IPS-18c (cell line): Measurements from ENCODE around the gene PHACTR3.

ENCODE experiments used
- H3K4me3 ChIP-seq: 2 replicates; pipeline ENCODE4 v1.7.0; 2013; ENCODE audit warnings: low read depth, mild to moderate bottlenecking, low read length, moderate library complexity; ENCODE audit not compliant: insufficient read depth
- H3K9me3 ChIP-seq: one replicate; pipeline ENCODE4 v1.6.1; 2013; ENCODE audit warnings: mild to moderate bottlenecking, low read length, moderate library complexity; ENCODE audit not compliant: control insufficient read depth, insufficient read depth

The PHACTR3 gene

DNA sequence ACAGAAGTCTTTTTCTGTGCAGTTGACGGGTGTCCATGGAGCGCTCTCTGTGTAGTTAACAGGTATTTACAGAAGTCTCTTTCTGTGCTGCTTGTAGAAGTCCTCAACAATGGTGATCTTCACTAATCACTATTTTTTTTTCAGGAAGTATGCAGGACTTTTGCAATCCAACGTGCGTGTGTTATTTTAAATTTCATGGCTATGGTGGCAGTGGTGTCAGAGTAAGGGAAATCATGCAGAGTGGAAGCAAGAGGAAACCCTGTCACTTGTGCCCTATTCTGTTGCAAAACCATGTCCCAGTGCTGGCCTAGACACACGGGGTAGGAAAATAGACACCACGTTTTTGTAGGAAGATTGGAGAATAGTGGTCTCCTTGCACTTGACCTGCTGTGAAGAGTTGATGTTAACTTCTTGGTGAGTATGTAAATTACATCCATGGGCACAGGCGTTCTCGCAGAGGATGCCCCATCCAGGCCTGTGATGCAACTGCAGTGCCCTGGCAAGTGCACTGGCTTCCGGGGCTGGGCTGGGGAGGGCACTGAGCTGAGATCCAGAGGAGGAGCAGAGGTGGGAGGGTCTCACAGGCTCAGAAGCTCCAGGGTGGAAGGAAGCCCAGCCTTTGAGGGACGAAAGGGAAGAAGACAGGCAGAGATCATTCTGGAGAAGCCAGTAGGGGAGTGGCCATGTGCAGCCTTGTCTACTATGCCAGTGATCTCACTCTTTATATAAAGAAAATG is 182.6 kb downstream of the PHACTR3 start:
- H3K9me3 ChIP-seq, result peaks cover 2% of the 10 kb centered on the region

DNA sequence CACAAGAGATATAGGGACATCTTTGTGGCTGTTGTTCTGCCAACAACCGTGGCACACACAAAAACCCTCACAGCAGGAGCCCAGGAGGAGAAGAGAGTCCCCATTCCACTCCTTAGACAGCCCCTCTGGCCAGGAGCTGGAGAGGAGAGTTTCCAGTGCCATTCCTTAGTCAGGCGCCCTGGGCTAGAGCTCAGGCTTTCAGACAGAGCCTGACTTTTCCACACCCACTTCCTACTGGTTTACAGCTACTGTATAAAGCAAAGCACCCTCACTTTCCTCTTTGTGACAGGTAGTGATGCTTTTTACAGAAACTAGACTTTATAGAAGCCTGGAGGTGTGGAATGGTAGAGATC is 183.2 kb downstream of the PHACTR3 start:
- H3K9me3 ChIP-seq, result peaks cover 2% of the 10 kb centered on the region
- no peak overlapping the region for H3K4me3 ChIP-seq

More for the DNA sequence above, 182.6 kb downstream of the PHACTR3 start:
- H3K4me3 ChIP-seq, result no peak overlapping the region

DNA sequence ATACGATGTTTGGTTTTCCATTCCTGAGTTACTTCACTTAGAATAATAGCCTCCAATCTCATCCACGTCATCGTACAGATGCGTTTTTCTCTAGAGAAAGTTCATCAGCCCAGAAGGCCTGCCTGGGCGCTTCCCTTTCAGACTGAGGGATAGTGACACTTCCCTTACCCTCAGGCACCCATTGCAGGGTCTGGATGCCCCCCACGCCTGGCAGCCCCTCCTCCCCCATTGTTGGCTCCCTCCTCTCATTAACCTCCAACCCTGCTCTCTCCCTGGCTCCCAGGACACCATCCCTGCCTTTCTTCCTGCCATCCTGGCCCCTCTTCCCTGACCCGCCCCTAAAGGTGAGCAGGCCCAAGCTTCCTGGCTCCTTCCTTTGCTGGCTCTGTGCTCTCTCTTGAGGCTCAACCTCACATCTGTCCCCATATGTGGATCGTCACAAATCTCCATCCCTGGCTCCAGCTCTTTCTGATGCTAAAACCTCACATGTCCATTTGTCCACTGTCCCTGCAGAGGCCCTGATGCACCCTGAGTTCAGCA is 183.9 kb downstream of the PHACTR3 start:
- H3K9me3 ChIP-seq, result peaks cover 2% of the 10 kb centered on the region
- H3K4me3 ChIP-seq, result no peak overlapping the region

DNA sequence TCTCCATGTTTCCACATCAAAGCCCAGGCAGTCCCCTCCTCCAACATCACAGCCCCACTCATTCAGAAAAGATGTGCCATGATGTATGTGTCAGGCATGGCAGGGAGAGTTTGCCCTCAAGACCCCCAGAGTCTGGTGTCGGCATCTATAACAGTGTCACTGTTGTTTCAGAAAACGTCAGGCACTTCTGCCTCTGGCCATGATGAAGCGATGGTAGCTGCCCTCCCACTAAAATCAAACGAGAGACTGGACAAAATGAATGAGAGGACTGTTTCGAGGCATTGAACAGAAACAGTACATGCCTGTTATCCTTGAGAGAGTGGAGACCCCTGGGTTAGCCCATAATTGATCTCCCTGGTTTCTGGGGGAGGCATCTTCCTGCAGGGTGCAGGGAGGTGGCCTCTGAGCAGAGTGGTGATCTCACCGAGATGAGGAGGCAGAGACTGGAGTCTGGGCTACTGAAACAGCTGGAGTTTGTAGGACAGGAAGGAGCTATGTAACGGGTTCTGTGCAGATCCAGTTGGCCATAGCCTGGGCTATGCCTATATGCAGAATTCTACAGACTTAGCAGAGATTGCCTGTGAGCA is 184.6 kb downstream of the PHACTR3 start:
- H3K9me3 ChIP-seq, result peaks cover 2% of the 10 kb centered on the region
- no peak overlapping the region for H3K4me3 ChIP-seq

DNA sequence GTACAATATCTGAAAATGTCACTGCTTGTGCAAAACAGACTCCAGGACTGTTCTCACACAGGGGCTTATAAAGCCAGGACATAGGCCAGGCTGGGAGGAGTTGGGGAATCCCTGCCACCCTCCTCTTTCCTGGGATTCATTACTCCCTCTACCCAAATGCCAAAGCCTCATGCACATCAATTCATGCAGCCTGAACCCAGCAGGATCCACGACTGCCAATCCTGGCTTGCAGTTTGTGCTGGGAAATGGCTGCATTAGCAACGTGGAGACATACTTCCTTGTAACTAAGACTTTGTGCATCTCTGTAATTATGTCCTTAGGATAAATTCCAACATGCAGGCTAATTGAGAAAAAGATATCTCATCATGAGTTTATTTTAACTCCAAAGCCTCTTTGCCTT is 185.3 kb downstream of the PHACTR3 start:
- Histone ChIP-seq H3K9me3 (peaks cover 2% of the 10 kb centered on the region), H3K4me3 (no peak overlapping the region)

DNA sequence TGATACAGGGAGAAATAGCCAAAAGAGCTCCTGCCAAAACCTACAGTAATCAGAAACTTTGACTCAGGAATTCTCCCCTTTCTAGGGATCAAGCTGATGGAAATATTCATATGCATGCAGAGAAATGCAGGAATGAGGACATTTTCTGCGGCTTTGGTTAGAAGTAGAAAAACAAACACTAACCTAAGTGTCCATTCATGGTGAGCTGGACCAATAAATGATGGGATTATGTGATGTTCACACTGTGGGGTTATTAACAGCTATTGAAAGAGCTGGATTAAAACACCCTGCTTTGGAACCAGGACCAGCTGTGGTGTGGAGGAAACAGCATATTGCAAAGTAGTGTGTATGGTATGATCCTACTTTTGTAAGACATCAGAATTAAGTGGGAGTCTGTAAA is 186.0 kb downstream of the PHACTR3 start:
- Histone ChIP-seq H3K4me3 (no peak overlapping the region), H3K9me3 (peaks cover 2% of the 10 kb centered on the region)

DNA sequence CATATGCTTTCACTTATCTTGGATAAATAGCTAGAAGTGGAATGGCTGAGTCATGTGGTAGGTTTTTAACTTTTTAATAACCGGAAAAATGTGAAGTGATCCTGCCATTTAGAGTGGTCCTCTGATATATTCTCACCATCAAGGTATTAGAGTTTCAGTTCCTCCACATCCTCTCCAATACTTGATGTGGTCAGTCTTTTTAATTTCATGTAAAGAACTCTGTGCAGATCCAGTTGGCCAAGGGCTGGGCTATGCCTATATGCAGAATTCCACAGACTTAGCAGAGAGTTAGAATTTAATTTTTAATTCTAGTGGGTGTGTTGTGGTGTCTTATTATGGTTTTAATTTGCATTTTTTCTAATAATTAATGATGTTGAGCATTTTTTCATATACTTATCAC is 188.0 kb downstream of the PHACTR3 start:
- Histone ChIP-seq H3K9me3 (peaks cover 2% of the 10 kb centered on the region), H3K4me3 (no peak overlapping the region)

DNA sequence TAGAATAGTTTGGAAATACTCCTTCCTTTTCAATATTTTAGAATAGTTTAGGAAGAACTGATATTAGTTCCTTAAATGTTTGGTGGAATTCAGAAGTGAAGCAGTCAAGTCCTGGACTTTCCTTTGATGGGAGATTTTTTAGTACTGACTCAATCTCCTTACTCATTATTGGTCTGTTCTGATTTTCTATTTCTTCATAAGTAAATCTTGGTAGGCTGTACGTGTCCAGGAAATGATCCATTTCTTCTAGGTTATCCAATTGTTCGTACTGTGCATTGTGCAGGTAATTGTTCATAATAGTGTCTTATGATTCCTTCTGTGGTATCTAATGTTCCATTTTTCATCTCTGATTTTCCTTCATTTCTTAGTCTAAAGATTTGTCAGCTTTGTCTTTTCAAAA is 190.2 kb downstream of the PHACTR3 start:
- peaks cover 2% of the 10 kb centered on the region for H3K9me3 ChIP-seq

DNA sequence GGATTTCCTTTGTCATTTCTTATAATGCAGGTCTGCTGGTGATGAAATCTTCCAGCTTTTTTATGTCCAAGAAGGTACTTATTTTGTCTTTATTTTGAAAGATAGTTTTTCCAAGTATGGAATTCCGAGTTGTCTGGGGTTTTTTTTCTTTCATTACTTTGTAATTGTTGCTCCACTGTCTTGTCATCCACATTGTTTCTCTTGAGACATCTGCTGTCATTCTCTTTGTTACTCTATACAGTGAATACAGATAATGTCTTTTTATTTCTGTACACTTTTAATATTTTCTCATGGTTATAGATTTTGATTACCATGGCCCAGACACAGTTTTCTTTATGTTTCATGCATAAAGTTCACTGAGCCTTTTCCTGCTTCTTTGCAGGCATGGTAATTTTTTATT is 196.0 kb downstream of the PHACTR3 start:
- Histone ChIP-seq H3K4me3 (no peak overlapping the region), H3K9me3 (no peaks in the 10 kb centered on the region)

More for the DNA sequence above, 190.2 kb downstream of the PHACTR3 start:
- H3K4me3 ChIP-seq, result no peak overlapping the region

DNA sequence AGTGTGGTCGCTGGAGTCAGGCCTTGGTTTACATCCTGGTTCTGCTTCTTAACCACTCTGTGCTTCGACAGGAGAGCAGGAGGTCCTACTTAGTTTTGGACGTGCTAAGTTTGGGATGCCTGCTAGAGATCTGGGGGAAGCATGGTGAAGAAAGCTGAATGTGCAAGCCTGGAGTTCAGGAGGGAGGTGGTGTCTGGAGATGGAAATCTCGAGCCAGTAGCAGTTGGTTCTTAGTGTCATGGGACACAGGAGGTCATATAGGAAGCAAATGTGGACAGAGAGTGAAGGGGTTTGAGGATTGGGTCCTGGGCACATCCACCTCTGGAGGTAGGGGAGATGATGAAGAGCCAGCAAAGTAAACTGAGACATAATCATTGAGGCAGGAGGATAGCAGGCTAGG is 197.7 kb downstream of the PHACTR3 start:
- H3K9me3 ChIP-seq, result no peaks in the 10 kb centered on the region
- H3K4me3 ChIP-seq, result no peak overlapping the region

DNA sequence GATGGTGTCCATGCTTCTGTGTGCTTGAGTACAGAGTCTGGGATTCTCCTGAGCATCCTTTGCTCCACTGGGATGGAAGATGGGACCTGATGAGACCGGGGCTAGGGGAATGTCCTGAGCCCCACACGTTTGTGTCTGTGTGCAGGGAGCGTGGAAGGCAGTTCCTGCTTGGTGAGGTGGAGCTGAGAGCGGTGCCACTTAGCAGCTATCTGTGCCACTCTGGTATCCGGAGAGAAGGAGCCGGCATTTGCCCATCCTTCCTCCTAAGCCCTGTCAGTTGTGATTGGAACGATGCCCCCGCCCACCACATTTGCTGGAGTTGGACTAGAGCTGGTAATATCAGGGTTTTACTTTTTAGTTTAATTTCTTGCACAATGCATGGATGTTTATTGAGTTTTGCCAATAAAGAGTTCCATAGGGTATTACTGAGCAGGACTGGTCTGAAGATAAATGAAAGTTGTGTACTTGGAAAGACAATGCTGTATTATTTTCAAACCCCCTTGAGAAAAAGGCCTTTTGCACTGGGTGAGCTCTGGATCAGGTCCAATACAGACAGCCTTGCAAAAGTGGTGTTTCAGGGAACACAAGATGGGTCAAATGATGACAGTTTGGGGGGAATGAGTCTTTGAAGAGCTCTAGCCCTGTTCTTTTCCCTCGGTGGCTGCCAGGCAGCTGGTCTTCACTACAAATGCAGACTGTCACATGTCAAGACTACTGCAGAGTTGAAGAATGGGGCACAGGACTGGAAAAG is 198.3 kb downstream of the PHACTR3 start:
- Histone ChIP-seq H3K9me3 (no peaks in the 10 kb centered on the region), H3K4me3 (no peak overlapping the region)

DNA sequence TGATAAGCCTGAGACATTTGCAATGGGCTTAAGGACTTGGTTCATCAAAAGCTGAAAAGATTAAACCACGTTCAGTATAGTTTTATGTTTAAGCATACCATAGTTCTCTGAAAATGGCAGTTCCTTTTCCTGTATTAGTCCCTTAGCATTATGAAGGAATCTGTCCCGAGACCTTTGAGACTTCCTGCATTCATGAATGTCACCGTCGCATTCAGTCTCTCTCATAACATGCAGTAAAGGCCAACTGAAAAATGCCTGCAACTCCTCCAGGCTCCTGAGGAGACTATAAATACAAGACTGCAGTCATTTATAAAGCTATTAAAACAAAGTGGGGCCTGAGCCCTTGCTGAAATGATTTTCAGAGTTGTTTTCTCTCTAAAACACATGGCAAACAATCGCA is 200.0 kb downstream of the PHACTR3 start:
- no peak overlapping the region for H3K4me3 ChIP-seq
- no peaks in the 10 kb centered on the region for H3K9me3 ChIP-seq

DNA sequence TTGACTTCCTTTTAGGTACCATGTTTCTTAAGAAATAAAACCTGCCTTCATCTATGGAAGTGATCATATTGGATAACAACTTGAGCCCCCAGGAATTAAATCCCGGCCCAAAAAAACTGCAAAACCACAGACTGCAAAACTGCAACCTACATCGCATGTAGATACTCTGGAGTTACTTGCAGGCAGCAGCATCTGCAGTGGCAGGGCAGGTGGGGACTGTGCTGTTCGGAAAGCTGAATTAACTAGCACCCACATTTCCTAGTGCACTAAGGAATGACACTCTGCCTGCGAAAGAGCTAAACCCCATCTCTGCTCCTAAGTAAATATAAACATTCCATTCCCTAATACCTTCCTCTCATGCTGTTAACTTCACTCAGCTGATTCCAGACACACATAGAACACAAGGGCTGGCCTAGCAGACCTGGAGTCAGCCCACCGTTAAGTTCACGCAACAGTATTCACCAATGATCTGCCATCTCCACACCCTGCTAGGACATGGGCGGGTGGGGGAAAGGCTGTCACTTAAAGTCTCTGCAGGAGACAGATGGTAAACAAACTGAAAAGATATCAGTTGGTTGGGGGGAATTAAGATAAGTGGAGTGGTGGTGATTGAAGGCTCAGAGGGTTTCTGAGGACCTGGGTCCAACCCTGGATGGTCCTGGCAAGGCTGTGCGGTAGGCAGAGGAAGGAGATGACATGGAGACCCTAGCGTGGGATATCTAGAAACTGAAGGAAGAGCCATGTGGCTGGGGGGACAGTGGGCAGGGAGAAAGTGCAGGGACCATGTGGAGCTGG is 200.7 kb downstream of the PHACTR3 start:
- H3K4me3 ChIP-seq, result no peak overlapping the region
- no peaks in the 10 kb centered on the region for H3K9me3 ChIP-seq

DNA sequence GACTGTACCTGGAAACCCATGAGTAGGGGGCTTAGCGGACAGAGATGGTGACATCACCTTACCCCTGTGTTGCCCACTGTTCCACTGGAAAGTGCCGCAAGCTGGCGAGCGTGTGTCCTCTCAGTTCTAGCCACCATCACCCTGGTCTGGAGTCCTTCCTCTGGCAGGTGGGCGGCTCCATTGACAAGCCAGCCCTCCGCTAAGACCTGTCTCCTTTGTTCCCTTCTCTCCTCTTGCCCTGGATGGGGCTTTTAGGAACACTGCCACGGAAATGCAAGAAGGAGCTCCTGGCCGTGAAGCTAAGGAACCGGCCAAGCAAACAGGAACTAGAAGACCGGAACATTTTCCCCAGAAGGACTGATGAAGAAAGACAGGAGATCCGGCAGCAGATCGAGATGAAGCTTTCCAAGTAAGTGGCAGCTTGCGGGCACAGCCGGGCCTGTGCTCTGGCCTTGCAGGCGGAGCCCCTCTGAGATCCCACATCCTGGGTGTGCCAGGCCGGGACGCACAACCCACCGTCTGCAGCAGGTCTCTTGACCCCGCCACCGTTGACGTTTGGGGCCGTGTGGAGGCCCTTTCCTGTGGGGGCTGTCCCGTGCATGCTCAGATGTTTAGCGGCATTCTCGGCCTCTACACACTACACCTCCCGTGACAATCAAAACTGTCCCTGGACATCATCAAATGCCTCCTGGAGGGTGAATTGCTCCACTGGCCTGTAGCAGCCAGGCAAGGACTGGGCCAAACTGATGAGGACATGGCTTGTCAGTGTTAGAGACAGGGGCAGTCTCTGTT is 201.6 kb downstream of the PHACTR3 start:
- Histone ChIP-seq H3K9me3 (no peaks in the 10 kb centered on the region), H3K4me3 (no peak overlapping the region)

DNA sequence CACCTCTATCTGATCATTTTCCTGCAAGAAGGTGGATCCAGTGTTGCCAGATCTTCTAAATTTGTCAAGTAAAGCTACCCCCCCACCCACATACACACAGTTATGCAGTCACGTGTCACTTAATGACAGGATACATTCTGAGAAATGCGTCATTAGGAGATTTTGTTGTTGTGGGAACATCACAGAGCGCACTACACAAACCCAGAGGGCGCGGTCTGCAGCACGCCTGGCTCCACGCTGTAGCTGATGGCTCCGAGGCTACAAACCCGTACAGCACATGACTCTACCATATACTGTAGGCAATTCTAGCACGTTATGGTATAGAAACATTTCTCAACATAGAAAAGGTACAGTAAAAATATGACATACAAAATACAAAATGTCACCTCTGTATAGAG is 202.2 kb downstream of the PHACTR3 start:
- H3K4me3 ChIP-seq, result no peak overlapping the region
- H3K9me3 ChIP-seq, result no peaks in the 10 kb centered on the region

DNA sequence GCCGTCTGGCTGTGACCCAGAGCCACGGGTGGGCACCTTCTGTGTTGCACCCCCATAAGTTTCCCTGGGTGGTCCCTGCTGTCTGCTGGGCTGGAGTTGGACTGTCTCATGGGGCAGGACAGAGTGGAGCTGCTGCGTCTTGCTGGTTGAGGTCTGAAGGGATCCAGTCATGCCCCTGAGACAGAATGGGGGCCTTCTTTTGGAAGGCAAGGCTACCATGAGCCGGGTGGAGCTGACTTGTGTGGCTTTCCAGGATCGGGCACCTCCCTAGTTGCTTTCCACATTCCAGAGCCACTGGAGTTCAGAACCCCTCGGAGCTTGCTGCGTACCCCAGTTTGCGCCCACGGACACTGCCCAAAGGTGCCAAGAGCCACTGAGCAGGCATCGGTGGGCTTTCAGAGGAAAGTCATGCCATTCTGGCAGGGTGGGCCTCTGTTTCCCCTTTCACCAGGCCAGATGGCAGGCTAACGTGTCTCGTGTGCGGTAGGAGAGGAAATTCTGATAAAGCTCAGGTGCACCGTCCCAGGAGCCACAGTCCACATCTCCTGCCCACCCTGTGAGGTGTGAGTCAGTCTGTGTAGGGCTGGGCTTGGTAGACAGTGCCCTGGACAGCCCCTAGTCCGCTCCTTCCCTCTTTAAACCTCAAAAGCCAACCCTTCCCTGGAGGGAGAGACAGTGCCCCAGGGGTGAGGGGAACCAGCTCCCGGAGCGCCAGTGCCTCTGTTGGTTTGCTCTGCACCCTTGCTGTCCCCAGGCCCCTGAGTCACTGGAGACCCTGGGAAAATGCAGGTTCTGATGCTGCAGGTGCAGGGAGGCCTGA is 203.8 kb downstream of the PHACTR3 start:
- H3K4me3 ChIP-seq, result no peak overlapping the region
- H3K9me3 ChIP-seq, result no peaks in the 10 kb centered on the region
